Body of pancreas (tissue), 4 donors: ENCODE results near the gene NEK1.
"Not testable (repeated sequence)": the region's sequence is repeated elsewhere in the genome, so short reads cannot be mapped to it uniquely, and the experiment has no call there.

ENCODE experiments used
- POLR2A ChIP-seq, 3 donors: fragments of 450-650 bp; IDR thresholded peaks; one replicate each; pipeline ENCODE4 v1.6.1; 2016; ENCODE audit warnings: antibody characterized with exemption in 3 of 3, mild to moderate bottlenecking in 2 of 3
- TF ChIP-seq, protein P1 (sequence below), 7 experiments: fragments of 450-650 bp in 4 of 7; fragments of 200-600 bp in 3 of 7; sonication (generic) in 3 of 7; IDR thresholded peaks; one replicate each; pipeline ENCODE4 v1.5.1; 2016 to 2019; ENCODE audit warnings: antibody characterized with exemption in 7 of 7

DNA sequence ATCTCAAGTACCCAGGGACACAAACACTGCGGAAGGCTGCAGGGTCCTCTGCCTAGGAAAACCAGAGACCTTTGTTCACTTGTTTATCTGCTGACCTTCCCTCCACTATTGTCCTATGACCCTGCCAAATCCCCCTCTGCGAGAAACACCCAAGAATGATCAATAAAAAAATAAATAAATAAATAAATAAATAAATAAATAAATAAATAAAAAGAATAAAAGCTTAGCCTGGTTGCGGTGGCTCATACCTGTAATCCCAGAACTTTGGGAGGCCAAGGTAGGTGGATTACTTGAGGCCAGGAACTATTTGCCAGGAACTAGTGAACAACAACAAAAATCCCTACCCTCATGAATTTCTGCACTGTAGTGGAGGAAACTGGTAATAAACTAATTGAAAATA, 41.4 kb downstream of the NEK1 start:
- TF ChIP-seq, protein P1, sequence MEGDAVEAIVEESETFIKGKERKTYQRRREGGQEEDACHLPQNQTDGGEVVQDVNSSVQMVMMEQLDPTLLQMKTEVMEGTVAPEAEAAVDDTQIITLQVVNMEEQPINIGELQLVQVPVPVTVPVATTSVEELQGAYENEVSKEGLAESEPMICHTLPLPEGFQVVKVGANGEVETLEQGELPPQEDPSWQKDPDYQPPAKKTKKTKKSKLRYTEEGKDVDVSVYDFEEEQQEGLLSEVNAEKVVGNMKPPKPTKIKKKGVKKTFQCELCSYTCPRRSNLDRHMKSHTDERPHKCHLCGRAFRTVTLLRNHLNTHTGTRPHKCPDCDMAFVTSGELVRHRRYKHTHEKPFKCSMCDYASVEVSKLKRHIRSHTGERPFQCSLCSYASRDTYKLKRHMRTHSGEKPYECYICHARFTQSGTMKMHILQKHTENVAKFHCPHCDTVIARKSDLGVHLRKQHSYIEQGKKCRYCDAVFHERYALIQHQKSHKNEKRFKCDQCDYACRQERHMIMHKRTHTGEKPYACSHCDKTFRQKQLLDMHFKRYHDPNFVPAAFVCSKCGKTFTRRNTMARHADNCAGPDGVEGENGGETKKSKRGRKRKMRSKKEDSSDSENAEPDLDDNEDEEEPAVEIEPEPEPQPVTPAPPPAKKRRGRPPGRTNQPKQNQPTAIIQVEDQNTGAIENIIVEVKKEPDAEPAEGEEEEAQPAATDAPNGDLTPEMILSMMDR (IDR thresholded peaks at IDR 0.05), result not testable (repeated sequence)
- TF ChIP-seq POLR2A (IDR thresholded peaks at IDR 0.05), result not testable (repeated sequence)
